Measurements from ENCODE around the gene GNAT2.

- TF ChIP-seq CTCF (IDR thresholded peaks at IDR 0.05 in 4 of 5, conservative IDR thresholded peaks at IDR 0.05 in 1 of 5) (no peak), POLR2A (IDR thresholded peaks at IDR 0.05) (no peak)
These were observed 59.4 kb downstream of the GNAT2 start for GRCh38 chr1:109559995-109560394.
